ENCODE data around the gene AJM1.
A peak's percentile ranks its signal among the peaks of the same experiment; 100 is the strongest.

The AJM1 gene

DNA sequence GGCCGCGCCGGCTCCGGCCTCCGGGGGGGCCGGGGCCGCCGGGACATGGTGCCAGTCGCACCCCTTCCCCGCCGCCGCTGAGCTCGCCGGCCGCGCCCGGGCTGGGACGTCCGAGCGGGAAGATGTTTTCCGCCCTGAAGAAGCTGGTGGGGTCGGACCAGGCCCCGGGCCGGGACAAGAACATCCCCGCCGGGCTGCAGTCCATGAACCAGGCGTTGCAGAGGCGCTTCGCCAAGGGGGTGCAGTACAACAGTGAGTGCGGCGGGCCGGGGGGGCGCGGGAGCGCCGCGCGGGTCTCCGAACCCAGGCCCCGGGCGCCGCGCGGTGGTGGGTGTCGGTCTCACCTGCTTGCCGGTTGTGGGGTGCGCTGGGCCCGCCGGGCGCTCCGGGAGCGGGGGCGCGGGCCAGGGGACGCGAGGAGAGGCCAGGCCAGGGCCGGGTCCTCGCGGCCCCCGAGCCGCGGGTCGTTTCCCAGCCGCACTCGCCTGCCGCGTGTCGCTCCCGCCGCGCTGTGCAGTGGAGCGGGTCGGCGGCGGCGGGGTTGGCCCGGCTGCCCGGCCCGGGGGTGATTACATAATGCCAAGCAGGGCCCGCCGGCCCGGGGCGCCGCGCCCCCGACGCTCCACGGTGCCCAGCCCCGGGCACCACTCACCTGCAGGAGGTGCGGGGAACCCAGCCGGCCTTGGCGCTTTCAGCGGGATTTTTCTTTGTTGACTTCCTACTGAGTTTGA is 34.0 kb upstream of the AJM1 start:
- DNase-seq = peak; percentile 12

DNA sequence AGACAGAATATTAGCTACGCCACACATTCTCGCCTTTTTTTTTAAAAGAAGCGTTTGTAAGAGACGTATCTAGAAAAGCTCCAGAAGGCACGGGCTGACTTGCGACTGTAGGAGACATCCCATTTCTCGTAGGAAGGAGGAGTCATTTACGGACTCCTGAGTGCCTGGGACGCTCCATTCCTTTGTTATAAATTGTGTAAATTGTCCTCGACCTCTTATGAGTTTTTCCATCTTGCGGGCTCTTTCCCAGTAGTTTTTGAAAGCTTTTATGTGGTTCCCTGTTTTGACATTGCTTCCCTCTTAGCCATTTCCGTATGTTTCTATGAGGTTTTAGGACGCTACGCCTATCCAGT is 33.5 kb upstream of the AJM1 start:
- DNase-seq = no peak

DNA sequence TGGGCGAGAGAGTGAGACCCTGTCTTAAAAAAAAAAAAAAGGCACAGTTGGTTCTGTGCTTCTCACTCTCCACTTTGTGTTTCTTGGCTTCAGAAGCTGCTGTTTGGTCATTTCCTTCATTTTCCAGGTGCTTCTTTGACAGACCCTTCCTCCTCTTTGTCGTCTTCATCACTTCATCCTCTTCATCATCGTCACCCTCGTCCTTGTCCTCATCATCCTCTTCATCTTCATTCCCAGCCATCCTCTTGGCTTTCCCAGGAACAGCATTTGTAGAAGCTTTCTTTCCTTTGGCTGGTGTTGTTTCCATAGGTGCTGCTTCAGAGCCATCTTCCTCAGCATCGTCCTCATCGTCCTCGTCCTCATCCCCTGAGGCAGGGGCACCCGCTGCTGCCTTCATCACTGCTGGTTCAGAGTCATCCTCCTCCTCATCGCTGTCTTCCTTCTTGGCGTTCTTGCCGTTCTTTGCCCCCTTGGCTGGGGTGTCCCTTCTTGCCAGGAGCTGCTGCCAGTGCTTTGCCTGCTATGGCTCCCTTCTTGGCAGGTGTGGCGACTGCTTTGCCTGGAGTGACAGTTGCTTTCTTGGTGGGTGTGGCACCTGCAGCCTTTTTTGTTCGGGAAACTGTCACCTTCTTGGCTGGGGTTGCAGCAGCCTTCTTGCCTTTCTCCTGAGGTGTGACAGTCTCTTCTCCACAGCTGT is 27.4 kb upstream of the AJM1 start:
- no peak for DNase-seq

DNA sequence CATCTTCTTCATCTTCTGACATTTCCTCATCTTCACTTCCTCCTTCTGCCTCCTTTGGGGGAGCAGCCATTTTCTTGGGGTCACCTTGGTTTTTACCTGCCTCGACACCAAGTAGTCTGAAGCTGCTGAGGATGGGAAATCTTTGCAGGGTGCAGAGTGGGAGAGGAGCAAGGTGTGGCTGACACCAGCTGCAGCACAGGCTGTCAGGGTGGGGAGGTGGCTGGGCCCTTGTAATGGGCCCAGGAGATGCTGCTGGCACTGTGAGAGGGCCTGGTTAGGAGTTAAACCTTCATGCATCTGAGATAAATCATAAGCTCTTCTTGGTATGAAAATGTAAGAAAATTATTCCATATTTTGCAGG is 26.9 kb upstream of the AJM1 start:
- DNase-seq = no peak

DNA sequence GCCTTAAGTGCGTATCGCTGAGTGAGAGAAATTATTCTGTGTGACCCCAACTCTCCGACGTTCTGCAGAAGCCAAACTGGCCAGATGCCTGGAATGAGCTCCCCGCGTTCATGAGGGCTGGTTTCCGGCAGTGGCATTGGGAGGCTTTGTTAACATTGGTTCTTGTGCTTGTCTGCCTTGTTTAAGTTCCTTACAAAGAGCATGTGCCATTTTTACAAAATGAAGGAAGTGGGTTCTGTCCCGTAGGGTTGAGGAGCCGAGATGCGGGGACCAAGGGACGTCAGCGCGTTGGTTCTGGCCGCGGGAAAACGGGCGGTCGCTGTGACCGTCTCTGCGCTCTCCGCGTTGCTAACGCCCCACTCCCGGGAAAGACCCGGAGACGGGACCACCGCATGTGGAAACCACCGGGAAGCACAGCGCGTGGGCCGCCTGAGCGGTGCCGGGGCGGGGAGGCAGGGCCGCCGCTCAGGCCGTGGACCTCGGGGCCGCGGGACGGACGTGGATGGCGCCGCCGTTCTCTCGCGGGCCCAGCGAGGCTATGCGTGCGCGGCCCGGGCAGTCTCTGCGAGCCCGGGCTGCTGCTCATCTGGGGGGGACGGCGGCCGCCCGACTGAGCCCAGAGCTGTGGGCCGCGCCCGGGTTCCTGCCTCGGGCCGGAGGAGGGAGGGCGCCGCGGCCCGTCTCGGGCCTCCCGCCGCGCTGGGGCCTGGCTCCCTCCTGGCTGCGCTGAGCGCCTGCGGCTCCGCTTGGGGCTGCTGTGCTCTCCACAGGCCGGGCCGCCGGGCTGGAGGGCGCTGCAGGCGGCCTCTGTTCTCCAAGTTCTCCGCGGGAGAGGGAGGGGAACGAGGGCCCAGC is 21.1 kb upstream of the AJM1 start:
- no peak for DNase-seq

DNA sequence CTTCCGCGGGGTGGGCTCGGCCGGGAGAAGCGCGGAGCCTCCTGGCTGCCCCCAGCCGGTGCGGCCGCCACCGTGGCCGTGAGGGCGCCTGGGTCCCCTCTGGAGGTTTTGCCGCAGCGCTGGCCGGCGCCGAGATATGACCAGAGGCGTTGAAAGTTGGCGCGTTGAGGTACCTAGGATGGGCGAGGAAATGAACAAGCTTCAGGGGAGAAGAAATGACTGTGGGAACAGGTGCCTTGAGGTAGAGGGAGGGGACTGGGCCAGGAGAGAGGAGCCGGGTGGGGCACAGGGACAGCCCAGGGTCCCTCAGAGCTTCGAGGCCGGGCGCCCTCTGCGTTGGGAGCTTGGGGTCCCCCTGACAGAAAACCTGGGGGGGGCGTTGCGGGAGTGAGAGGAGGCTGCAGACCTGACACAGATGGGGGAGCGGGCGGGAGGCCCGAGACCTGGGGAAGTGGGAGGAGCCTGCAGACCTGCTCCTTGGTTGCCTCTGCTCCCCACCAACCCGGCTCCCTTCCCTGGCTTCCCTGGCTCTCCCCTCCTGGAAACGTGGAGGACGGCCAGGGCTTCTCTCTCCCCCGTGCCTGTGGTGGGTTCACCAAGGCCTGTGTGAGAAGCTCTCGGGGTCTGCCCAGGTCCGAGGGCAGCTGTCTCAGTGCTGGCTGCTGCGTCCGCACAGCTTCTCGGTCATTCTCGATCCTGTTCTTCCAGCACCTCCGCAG is 20.3 kb upstream of the AJM1 start:
- no peak for DNase-seq

DNA sequence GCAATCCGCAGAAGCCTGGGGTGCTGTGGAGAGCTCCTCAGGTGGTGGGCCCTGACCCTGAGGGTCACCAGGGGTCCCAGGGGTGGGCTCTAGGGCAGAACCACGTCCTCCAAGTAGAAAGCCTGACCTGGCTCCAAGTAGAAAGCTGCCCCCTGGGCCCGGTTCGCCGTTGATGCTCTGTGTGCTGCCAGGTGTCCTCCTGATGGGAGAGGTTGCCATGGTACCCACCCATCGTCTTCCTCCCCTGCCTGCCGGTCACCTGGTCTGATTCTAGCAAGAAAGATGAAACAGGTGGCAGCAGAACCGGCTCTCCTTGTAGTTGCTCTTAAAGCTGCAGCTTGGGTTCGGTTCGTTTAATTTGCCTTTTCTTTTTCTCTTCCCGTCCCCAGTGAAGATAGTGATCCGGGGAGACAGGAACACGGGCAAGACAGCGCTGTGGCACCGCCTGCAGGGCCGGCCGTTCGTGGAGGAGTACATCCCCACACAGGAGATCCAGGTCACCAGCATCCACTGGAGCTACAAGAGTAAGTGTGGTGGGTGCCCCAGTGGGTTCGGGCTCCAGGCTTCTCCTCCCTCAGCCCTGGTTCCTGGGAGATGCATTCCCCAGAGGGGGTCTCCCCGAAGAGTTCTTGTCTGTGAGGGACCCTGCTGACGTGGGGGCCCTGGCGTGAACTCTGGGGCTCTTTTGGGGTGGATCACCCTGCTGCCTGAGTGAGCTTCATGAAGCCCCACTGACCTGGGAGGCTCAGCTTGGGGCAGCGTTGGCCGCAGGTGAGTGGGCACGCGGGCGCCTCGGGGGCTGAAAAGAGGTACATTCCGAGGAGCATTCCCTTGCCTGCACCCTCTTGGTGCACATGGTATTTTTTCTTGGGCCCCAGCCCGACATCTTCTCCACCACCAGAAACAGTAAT is 18.9 kb upstream of the AJM1 start:
- DNase-seq = peak; percentile 21

DNA sequence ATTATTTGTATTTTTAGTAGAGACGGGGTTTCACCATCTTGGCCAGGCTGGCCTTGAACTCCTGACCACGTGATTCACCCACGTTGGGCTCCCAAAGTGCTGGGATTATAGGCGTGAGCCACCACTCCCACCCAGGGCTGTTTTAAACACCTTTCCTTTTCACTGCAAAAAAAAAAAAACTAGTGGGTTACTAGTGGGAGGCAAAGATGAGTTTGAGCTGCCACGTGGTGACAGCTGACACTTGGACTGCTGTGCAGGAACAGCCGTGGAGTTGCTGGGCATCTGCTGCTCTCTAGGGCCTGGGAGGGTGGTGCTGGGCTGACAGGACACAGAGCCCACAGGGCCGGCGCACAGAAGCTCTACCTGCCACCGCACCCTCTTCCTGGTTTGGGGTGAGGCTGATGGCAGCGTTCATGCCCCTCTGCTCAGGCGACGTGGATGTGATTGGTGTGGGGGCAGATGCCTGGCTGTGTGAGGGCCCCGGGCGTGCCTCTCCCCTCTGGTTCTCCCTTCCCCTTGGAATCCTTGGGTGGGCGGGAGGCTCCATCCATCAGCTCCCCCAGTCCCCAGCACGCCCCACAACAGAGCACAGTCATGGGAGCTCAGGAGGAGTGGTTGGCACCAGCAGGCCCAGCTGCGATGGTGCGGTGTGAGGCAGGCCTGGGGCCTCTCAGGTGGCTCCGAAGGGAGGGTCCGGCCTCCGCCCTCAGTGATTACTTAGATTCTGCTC is 17.6 kb upstream of the AJM1 start:
- DNase-seq = no peak

DNA sequence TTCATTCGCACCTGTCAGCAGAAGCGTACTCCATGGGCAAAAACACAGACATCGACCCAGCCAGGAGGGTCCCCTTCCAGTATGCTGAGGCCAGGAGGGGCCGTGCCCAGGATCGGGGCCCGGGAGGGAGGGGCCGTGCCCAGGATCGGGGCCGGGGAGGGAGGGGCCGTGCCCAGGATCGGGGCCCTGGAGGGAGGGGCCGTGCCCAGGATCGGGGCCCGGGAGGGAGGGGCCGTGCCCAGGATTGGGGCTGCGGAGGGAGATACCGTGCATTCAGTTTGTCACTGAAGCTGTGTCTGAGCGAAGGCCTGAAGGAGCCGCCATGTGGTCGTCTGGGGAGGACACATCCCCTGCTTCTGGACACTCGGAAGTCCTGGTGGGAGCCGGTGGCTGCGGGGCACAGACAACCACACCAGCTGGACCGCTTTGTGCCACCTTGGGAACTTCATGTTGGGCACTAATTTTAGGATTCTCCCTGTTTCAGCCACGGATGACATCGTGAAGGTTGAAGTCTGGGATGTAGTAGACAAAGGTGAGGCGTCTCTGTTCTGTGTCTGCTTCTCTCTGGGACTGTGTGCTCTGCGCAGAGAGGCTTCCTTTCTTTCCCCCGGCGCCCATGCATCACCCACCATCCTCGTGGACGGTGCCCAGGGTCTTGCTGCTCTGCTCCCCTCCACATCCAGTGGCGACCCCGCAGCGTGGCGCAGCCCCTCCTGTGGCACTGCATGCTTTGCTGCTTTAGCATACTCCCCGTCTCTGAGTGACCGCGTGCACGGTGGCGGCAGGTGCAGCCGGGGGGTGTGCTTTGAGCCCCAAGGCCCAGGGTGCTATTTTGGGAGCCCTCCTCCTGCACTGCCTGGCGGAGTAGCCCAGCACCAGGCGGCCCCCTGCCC is 16.7 kb upstream of the AJM1 start:
- no peak for DNase-seq

DNA sequence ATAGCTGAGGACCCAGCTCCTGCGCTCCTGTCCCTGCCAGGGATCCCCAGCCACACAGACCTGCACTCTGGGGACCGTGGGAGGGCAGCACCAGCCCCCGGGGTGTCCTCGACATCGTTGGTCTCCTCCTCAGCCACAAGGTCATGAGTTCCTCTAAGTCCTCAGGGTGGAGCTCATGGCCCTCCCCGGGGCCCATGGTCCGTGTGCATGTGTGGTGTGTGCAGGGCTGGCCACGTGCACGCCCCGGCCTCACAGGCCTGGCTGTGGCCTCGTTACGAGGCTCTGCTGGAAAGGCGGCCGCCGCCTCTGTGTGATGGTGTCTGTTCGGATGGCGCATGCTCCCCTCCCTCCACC is 16.1 kb upstream of the AJM1 start:
- DNase-seq = no peak

DNA sequence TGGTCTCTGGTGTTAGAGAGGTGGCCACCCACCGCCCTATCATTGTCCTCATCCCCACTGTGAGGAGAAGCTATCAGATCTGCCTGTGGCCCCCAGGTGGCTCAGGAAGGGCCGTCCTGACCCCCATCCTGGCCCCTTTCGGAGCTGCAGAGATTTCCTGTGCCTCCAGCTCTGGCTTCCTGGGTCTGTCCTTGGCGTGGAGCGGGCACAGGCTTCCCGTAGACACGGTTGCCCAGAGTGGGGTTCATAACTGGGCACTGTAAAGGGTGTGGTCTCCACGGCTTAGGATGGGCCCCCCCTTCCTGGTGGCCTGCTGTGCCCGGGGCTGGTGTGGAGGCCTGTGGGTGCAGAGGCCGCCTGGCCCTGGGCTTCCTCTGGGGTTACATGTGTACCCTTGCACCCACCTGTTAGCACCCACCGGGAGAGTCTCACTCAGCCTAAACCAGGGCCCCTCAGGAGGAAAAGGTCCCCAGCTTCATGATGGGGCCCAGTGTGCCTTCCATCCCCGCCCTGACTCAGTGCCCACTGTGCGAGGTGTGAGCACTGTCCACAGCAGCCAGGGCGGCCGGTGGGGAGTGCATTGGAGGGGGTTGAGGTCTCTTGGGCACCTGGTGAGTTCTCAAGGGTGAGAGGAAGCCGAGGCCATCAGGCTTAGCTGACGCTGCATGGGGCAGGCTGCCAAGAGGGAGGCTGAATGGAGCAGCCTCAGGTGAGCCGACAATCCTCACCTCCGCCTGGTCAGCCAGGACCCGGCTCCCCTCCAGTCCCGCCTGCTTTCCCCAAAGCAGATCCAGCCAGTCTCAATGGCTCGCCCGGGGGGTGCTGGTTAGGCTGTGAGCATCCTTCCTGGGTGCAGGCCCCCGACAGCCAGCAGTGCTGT is 15.3 kb upstream of the AJM1 start:
- DNase-seq = no peak

DNA sequence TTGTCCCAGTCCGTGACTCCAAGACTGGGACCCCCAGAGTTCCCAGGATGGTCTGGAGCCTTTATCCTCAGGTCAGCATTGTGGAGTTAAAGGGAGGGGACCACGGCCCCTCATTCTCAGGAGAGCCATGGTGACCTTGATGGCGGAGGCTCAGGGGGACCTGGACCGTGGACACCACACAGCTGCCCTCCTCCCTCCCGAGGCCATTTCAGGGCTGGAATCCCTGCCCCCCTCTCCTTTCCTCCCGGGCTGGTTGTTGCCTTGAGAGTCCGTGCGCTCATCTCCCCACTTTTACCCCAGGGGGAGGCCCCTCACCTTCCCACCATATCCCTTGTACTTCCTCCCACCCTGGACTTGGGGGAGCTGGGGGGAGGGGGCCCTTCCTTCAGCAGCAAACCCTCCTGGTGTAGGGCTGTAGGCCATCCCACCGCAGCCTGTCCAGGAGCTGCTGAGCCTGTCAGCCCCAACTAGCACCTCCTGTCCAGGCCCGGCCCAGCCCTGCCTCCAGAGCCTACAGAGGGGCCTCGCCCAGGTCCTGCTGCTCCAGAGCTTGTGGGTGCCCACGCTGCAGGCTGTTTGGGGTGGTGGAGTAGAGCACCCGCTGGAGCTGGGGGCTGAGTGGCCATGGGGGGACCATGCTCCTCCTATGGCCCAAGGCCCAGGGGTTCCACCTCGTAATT is 14.3 kb upstream of the AJM1 start:
- DNase-seq = no peak

DNA sequence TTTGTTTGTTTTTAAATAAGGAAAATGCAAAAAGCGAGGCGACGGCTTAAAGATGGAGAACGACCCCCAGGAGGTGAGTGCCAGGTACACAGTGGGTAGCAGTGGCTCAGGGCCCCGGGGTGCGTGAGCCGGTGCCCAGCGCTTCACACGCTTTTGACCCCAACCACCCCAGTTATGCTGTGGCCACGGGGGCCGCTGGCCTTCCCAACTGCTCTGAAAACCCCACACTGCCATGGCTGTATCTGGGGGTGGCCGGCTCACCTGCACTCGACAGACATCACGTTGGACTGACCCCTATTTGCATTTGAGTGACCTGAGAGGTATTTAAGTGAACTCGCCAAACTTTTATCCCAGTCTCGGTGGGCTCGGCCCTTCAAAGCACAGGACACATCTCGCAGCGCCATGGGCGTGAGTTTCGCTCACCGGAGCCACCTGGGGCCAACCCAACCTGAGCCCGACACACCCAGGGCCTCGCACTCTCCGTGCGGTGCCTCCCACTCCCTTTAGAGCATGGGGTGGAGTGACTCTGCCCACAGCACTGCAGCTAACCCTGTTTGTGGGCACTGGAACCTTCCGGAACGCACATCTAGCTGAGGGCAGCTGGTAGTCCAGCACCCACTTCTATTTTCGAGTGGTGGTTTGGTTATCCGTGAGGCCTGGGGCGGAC is 13.7 kb upstream of the AJM1 start:
- DNase-seq = no peak

DNA sequence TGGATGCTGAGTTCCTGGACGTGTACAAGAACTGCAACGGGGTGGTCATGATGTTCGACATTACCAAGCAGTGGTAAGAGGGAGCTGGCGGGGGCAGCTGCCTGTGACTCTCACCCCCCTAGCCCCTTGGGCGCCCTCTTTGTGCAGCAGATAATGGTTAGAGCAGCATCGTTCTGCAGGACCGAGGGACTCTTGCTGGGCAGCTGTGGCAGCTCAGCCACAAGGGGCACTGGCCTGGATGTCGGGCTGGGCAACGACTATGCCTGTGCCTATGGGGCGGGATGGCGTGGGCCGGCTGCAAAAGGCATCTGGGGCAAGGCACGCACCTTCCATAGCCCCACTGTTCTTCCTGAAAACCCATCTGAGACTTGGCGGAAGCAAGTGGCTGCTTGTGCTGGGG is 12.9 kb upstream of the AJM1 start:
- DNase-seq = no peak

DNA sequence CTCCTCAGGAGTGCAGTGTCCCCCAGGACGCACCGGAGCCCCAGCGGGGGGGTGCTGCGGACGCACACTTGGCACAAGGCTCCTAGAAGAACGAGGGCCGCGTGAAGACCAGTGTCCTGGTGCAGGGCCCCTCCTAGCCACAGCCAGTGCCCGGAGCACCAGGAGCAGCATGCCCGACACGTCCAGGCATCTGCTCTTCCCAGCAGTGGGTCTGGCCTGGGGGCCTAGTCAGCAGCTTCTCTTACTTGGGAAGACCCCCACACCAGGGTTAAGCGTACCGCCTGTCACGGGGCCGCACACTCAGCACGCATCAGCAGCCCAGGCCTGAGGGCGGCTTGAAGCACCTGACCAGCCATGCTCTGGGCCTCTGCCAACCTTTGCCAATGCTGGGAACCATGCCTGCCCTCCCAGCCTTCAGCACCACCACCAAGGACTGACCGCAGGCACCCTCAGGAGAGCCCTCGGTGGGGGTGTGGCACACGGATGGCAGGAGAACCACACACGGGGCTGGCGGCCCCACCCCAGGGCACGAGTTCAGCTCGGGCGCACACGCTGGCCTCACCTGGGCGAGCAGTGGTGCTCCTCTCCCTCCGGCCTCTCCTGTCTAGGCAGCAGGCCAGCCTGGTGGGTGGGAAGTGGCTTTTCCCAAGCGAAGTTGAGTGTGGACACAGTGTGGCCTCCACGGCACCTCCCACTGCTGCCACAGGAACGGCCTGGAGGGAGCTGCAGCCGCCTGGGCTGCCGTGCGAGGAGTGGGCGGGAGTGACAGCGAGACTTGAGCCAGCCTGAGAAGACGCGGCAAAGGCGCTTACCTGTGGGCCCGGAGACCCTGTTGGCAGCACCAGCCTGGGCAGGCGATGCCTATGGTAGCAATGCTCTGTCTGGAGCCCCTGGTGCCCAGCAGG is 12.0 kb upstream of the AJM1 start:
- DNase-seq = no peak

DNA sequence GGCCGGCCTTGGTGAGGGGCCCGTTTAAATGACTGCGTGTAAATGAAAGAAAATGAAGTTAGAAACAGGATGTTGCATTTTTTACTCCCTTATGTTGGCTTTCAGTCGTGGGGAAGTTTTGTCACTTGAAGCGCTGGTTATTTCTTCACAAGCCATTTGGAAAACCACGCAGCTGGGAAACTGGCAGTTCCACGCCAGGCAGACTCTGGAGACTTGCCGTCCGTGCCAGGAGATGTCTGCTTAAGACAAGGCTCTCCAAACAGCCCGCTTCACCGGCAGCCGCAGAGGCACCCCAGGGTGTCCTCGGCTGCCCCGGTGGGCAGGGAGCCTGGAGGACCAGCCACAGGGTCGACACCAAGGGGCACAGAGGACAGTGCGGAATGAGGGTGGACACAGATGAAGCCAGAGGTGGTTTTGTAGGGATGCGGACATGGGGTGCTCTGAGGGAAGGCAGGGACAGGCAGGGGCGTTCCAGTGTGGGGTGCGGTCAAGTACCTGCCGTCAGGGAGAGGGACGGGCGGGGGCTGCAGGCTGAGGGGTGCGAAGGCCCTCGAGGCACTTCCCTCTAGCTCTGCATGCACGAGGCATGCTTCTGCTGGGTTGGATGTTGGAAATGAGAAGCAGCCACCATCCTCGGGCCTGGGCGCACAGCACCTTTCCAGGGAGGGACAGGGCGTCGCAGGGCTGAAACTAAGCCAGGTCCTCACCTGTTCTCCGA is 11.1 kb upstream of the AJM1 start:
- DNase-seq = no peak

DNA sequence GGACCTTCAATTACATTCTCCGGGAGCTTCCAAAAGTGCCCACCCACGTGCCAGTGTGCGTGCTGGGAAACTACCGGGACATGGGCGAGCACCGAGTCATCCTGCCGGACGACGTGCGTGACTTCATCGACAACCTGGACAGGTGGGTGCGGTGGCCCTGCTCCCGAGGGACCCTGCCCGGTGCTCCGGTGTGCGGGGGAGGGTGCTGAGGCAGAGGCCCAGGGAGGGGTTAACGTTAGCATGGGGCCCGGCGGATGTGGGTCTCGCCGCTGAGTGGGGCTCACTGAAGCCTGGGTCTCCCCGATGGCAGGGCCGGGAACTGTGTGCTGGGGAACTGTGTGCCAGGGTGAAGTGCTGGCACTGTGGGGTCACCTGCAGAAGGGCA is 10.6 kb upstream of the AJM1 start:
- no peak for DNase-seq

Measured in NCI-H526 treated with DMSO at 0.1 percent for 48 hours (cell line).